AML-193 (cell line): Measurements from ENCODE around the gene ZNF575.
"Not testable (repeated sequence)": the region's sequence is repeated elsewhere in the genome, so short reads cannot be mapped to it uniquely, and the experiment has no call there.

Source experiments
- DNase-seq, 2 experiments: peaks; one replicate each; lab custom pipeline; 2025; lab: John Stamatoyannopoulos, UW

The ZNF575 gene

GRCh38 chr19:43541920-43542650 is 9.1 kb downstream of the ZNF575 start:
- DNase-seq: no peak

- DNase-seq: no peak
These were observed 11.1 kb downstream of the ZNF575 start for GRCh38 chr19:43544077-43544476.

DNA sequence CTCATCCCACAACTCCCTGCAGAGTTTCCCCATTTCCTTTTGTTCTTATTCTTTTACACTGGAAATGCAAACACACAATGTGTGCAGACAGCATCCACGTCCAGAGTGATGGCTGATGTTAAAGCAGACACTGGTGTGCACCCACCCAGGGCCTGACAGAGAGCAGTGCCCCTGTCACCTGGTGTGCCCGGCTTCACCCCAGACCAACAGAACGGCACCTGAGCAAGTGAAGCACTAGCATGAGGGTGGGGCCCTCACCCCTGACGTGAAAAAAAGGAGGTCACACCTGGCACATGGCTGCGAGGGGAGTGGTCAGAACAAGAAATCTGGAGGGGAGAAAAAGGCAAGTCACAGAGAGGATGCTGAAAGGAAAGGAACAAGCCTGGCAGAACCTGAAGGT is 12.3 kb downstream of the ZNF575 start:
- no peak for DNase-seq

- no peak for DNase-seq
These were observed 13.0 kb downstream of the ZNF575 start for GRCh38 chr19:43545981-43546380.

GRCh38 chr19:43546581-43546980 is 13.6 kb downstream of the ZNF575 start:
- no peak for DNase-seq

GRCh38 chr19:43547926-43548325 is 14.9 kb downstream of the ZNF575 start:
- DNase-seq: not testable (repeated sequence)

DNA sequence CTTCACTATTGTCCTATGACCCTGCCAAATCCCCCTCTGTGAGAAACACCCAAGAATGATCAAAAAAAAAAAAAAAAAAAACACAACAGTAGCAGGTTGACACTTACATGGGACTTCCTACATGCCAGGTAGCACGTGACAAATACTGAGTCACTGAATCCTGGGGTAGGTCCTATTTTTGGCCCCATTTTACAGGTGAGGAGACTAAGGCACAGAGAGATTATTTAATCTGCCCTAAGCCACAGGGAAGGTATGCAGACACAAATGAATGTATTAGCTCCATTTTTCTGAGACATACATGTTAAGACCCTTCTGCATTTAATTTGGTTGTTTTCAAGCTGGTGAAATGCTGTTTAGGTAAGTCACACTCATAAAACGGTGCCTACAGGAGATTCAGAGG is 15.7 kb downstream of the ZNF575 start:
- DNase-seq: no peak

- DNase-seq: no peak
These were observed 18.6 kb downstream of the ZNF575 start for GRCh38 chr19:43551399-43552197.

- no peak for DNase-seq
These were observed 19.1 kb downstream of the ZNF575 start for GRCh38 chr19:43552198-43552450.

DNA sequence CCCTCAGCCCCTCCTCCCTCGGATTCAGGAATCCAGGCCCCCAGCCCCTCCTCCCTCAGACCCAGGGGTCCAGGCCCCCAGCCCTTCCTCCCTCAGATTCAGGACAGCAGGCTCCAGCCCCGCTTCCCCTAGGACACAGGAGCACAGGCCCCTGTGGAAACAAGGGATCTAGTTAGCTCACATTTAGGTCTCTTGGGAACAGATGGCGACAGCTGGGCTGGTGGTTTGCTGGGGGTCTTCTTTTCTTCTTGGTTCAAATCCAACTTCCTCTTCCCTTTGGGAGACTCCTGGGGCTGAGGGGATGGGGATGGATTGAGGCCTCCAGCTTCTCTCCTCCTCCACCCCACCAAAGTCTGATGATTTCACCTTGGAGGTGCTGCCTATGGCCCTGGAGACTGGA is 19.6 kb downstream of the ZNF575 start:
- no peak for DNase-seq

DNA sequence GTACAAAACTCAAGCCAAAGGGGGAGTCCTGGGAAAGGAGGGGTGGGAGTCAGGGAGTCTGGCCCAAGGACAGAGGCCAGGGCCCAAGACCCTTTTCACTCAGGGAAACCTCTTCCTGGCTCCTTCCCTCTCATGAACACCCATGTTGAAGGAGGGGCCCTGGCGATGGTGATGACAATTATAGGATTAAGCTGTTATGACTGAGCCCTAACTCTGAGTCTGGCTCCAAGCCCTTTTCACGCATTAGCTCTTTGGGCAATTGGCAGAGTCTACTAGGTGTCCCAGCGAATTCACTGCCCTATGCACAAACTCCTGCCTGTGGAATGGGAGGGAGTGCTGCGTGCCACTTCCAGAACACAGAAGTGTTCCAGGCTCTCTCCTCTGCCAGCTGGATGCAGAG is 20.7 kb downstream of the ZNF575 start:
- no peak for DNase-seq

DNA sequence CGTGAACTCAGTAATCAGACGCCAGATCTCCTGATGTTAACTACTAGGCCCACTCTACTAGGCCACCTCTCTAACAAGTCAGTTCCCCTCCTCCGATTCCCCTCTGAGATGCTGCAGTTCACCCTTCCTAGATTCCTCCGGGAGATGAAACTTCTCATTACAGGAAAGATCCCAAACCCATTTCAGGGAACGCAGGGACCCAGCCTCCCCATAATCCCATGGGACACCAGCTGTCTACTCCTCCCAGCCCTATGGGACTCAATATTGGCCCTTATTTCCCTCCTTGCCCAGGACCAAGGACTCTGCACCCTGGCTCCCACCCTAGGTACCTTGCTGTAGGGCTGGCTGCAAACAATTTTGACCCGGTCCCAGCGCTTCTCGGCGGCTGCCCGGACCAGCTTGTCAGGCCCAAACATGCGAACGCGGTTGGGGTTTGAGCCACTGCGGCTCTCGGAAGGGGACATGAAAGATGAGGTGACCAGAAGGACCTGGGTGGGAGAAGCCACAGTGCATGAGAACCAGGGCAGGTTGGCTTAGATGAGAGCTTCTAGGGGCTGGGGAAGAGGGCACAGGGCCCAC is 21.4 kb downstream of the ZNF575 start:
- no peak for DNase-seq

- DNase-seq: peak; percentile 61 to 75
These were observed 22.3 kb downstream of the ZNF575 start for GRCh38 chr19:43555185-43555770.

GRCh38 chr19:43560687-43561086 is 27.7 kb downstream of the ZNF575 start:
- no peak for DNase-seq

GRCh38 chr19:43561139-43561970 is 28.4 kb downstream of the ZNF575 start:
- DNase-seq: no peak

- no peak for DNase-seq
These were observed 29.3 kb downstream of the ZNF575 start for GRCh38 chr19:43562226-43562697.

DNA sequence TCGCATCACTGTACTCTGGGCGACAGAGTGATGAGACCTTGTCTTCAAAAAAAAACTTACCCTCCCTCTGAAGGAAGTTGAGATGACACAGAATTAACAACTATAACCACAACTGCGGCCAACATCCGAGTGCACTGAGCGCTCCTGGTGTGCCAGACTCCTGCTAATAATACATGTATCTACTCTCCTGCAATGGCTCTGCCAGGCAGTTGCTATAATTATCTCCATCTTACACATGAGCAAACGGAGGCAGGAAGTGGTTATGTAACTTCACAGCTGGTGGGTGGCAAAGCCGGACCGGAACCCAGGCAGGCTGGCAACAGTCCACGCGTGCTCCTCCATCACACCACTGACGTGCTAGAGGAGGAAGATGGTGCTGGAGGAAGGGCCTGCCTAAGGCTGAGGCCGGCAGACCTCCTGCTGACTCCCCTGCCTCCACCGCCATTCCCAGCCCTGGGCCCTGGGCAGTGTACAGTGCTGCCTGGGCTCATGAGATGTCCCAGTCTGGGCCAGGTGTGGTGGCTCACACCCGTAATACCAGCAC is 29.8 kb downstream of the ZNF575 start:
- DNase-seq: peak; percentile 99

DNA sequence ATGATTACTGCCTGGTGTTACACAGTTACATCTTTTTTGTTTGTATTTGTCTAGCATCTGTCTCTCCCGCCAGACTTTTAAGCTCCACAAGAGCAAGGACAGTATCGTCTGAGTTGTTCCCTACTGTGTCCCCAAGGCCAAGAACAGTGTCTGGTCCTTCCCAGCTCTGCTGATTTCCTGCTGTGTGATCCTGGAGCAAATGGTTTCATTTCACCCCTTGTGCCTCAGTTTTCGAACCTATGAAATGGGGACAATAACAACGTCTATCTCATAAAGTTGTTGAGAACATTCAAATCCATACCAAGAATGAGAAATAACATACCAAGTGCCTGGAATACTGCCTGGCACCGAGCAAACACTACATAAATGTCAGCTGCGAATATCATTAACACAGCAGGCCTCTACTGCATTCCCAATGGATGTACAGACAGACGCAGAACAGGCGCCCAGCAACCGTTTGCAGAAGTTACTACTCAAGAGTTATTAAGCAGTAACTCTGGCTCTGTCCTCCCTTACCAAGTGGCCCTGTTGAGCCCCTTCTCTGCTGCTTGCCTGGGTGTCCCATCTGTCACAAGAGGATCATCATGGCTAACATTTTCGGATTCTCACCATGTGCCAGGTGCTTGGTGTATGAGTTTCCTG is 30.9 kb downstream of the ZNF575 start:
- no peak for DNase-seq

DNA sequence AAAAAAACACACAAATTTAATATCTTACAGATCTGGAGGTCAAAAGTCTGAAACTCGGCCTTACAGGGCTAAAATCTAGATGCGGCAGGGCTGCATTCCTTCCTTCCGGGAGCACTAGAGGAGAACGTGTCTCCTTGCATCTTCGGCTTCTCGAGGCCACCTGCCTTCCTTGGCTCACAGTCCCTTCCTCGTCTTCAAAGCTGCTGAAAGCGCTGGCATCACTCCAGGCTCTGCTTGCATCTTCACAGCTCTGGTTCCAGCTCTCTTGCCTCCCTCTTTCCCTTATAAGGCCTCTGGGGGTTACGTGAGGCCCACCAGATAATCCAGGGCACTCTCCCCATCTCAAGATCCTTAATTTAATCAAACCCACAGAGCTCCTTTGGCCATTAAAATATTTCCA is 31.8 kb downstream of the ZNF575 start:
- no peak for DNase-seq

DNA sequence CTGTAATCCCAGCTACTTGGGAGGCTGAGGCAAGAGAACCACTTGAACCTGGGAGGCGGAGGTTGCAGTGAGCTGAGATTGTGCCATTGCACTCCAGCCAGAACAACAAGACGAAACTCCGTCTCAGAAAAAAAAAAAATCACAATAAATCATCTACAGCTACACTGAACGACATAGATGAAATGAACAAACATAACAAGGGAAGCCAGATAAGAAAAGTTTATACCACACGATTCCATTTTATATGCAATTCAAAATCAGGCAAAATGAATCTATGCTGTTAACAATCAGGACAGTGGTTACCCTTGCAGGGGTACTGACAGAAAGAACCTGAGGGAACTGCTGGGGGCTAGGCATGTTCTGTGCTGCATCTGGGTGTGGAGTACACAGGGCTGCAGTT is 36.7 kb downstream of the ZNF575 start:
- no peak for DNase-seq

DNA sequence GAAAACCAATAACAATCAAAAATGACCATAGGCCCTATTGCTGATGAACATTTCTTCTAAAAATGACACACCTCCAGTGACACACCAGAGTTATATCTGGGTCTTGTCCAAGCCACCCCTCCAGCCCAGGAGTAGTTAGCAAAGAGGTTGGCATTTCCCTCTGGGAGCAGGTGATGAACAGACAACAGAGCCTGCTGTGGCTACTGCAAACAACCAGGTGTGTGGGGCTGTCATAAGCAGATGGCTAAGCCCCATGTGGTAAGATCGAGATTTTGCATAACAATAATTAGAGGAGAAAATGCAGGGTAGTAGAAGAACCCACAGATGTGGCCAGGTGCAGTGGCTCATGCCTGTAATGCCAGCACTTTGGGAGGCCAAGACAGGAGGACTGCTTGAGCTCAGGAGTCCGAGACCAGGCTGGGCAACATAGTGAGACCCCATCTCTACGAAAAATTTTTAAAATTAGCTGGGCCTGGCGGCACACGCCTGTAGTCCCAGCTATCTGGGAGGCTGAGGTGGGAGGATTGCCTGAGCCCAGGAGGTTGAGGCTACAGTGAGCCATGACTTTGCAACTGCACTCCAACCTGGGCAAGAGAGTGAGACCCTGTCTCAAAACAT is 37.3 kb downstream of the ZNF575 start:
- DNase-seq: no peak
